K562 (cell line): Measurements from ENCODE around the gene RPP14. TPM values are rescaled to one million over a fixed set of nuclear protein-coding genes. Genes with fewer than 3 reads are reported as not detected.

Source experiments
- CEBPB ChIP-seq: fragments of 450-650 bp; IDR thresholded peaks from 2 replicates; pipeline ENCODE4 v1.6.1; 2016; ENCODE audit warnings: missing genetic modification characterization, missing compliant biosample characterization
- CHD2 ChIP-seq: IDR thresholded peaks from 2 replicates; pipeline ENCODE4 v1.6.1; 2011; ENCODE audit warnings: low read depth, low read length
- GMEB1 ChIP-seq: fragments of 250-450 bp; sonication (Bioruptor Pico); IDR thresholded peaks from 2 replicates; pipeline ENCODE4 v1.4.0; 2020; ENCODE audit warnings: mild to moderate bottlenecking
- HMGN3 ChIP-seq: IDR thresholded peaks from 2 replicates; pipeline ENCODE4 v1.6.1; 2011; ENCODE audit warnings: borderline replicate concordance, low read depth, mild to moderate bottlenecking, mixed read lengths, low read length; ENCODE audit not compliant: insufficient read length; ENCODE audit errors: extremely low read depth
- HNRNPL ChIP-seq: fragments of 200-400 bp; formaldehyde crosslinking; IDR thresholded peaks from 2 replicates; pipeline ENCODE4 v1.6.1; 2017; ENCODE audit warnings: low read depth, mild to moderate bottlenecking, low read length
- NEUROD1 ChIP-seq: fragments of 150-350 bp; IDR thresholded peaks from 2 replicates; pipeline ENCODE4 v1.6.1; 2014; ENCODE audit warnings: borderline replicate concordance, low read length, low read depth; ENCODE audit not compliant: partially characterized antibody
- NFIC ChIP-seq: fragments of 450-650 bp; IDR thresholded peaks from 2 replicates; pipeline ENCODE4 v1.6.1; 2017; ENCODE audit warnings: mild to moderate bottlenecking, inconsistent platforms
- PHB ChIP-seq: fragments of 250-450 bp; sonication (Bioruptor Pico); IDR thresholded peaks from 2 replicates; pipeline ENCODE4 v1.5.0; 2021
- PHF8 ChIP-seq: fragments of 200-600 bp; sonication (generic); IDR thresholded peaks from 2 replicates; pipeline ENCODE4 v1.6.1; 2012; ENCODE audit warnings: mixed run types, mild to moderate bottlenecking, inconsistent platforms, low read length, moderate library complexity, borderline replicate concordance
- POLR2G ChIP-seq: fragments of 200-400 bp; formaldehyde crosslinking; IDR thresholded peaks from 2 replicates; pipeline ENCODE4 v1.6.1; 2017; ENCODE audit warnings: low read depth, mild to moderate bottlenecking, antibody characterized with exemption, low read length, moderate library complexity
- RBM34 ChIP-seq: fragments of 200-400 bp; formaldehyde crosslinking; IDR thresholded peaks from 2 replicates; pipeline ENCODE4 v1.6.1; 2018; ENCODE audit warnings: low read length, borderline replicate concordance; ENCODE audit not compliant: insufficient read depth
- SMARCA4 ChIP-seq: fragments of 450-650 bp; IDR thresholded peaks from 2 replicates; pipeline ENCODE4 v1.6.1; 2016
- SNAPC5 ChIP-seq: fragments of 250-450 bp; sonication (Bioruptor Pico); IDR thresholded peaks from 2 replicates; pipeline ENCODE4 v1.8.0; 2021; ENCODE audit warnings: moderate library complexity, mild to moderate bottlenecking, inconsistent platforms
- SNIP1 ChIP-seq: fragments of 450-650 bp; IDR thresholded peaks from 2 replicates; pipeline ENCODE4 v1.7.1; 2017; ENCODE audit warnings: low read depth, mild to moderate bottlenecking
- SREBF2 ChIP-seq: sonication (generic); formaldehyde crosslinking; IDR thresholded peaks from 2 replicates; pipeline ENCODE4 v1.4.0; 2020; ENCODE audit warnings: mild to moderate bottlenecking, missing genetic modification reagents
- STAT6 ChIP-seq: sonication (generic); formaldehyde crosslinking; IDR thresholded peaks from 2 replicates; pipeline ENCODE4 v1.8.1; 2023; ENCODE audit warnings: mild to moderate bottlenecking, missing genetic modification reagents
- TARDBP ChIP-seq: fragments of 450-650 bp; IDR thresholded peaks from 2 replicates; pipeline ENCODE4 v1.6.1; 2016
- ZNF121 ChIP-seq: sonication (generic); formaldehyde crosslinking; conservative IDR thresholded peaks from 2 replicates; pipeline ENCODE4 v1.8.0; 2022; ENCODE audit warnings: missing genetic modification reagents
- polyA plus RNA-seq, 8 experiments: library from polyadenylated mRNA; depleted of rRNA in 4 of 8; stranded (reverse) in 5 of 8; unstranded in 3 of 8; fragments of >200 nt; fragmentation: Nextera tagmentation in 2 of 8; fragmentation: Illumina TruSeq in 1 of 8; extraction: Ambion mirVana in 2 of 8; extraction: Trizol in 1 of 8; gene quantifications; 2 replicates each; pipeline versions ENCODE4 v1.2.1 to v1.2.3, GENCODE V29; 2011 to 2014; ENCODE audit warnings: inconsistent platforms in 1 of 8, missing spikeins in 1 of 8
- total RNA-seq, 7 experiments: library from RNA; depleted of rRNA in 6 of 7; stranded (reverse); fragments of >200 nt in 6 of 7; fragmentation: Illumina TruSeq in 2 of 7; extraction: Trizol in 2 of 7; gene quantifications; 2 replicates each; pipeline versions ENCODE4 v1.2.1 to v1.2.3, GENCODE V29; 2011 to 2021; ENCODE audit warnings: low replicate concordance in 1 of 7
- TF ChIP-seq, protein P1 (sequence below): fragments of 150-350 bp; conservative IDR thresholded peaks from 2 replicates; pipeline ENCODE4 v1.6.1; 2014; ENCODE audit warnings: low read length
- TF ChIP-seq, protein P2 (sequence below): sonication (generic); formaldehyde crosslinking; IDR thresholded peaks from 2 replicates; pipeline ENCODE4 v1.8.1; 2022; ENCODE audit warnings: missing genetic modification reagents

The RPP14 gene
- total and polyA plus RNA-seq, 9 of the 15 experiments (the other 6 are each of a cell fraction or from before 2014, with no cell fraction given) = 13.5 to 20.8 (median 15.4) TPM

DNA sequence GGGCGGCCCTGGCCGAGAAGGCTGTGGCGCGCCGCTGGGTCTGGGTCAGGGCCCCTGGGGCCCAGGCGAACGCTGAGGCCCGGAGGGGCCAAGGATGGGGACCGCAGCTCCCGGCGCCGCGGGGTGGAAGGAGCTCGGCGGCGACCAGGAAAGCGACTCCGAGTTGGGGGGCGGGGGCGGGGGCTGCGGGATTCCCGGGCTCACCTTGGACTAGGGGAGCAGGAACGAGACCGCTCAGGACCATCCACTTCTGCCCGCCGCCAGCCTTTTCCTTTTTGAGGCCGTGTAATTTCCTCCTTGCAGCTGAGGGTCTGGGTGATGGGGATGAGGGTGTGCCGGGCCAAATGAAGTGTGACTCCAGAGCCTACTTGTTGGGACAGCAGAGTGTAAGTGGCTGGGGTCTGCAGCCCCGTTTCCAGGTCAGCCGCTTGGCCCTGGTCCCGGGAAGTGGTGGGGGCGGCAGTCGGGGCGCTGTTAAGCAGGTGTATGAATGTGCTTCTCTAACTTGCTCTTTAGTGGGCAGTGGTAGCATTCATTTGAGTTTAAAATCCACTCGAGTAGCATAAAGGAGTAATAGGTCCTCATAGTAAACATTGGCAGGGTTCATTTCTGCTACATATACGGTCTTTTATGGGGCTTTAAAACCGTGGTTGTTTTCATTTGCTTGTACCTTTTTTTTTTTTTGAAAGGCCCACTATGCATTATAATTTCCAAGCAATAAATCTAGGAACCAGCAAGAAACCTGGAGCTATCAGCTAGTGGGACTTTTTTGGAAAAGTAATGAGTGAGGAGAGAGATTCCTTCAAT, 27.4 kb downstream of the RPP14 start (continued):
- TF ChIP-seq CHD2 (no peak), NEUROD1 (no peak), TARDBP (no peak), HNRNPL (no peak), PHB (no peak), SMARCA4 (0 out of 2 replicates have a peak, but pooled peaks have one; percentile 23), SREBF2 (CRISPR knock-in tag) (no peak), STAT6 (CRISPR knock-in tag) (no peak), PHF8 (no peak; the same call in 1 of the 2 replicates), GMEB1 (CRISPR knock-in tag) (no peak), ZNF121 (CRISPR knock-in tag) (no peak), RBM34 (no peak), SNIP1 (no peak), POLR2G (no peak), SNAPC5 (CRISPR knock-in tag) (no peak), NFIC (peak; percentile 43), HMGN3 (no peak), CEBPB (tag) (no peak)
- TF ChIP-seq, protein P1, sequence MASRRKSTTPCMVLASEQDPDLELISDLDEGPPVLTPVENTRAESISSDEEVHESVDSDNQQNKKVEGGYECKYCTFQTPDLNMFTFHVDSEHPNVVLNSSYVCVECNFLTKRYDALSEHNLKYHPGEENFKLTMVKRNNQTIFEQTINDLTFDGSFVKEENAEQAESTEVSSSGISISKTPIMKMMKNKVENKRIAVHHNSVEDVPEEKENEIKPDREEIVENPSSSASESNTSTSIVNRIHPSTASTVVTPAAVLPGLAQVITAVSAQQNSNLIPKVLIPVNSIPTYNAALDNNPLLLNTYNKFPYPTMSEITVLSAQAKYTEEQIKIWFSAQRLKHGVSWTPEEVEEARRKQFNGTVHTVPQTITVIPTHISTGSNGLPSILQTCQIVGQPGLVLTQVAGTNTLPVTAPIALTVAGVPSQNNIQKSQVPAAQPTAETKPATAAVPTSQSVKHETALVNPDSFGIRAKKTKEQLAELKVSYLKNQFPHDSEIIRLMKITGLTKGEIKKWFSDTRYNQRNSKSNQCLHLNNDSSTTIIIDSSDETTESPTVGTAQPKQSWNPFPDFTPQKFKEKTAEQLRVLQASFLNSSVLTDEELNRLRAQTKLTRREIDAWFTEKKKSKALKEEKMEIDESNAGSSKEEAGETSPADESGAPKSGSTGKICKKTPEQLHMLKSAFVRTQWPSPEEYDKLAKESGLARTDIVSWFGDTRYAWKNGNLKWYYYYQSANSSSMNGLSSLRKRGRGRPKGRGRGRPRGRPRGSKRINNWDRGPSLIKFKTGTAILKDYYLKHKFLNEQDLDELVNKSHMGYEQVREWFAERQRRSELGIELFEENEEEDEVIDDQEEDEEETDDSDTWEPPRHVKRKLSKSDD = no peak
- TF ChIP-seq, protein P2, sequence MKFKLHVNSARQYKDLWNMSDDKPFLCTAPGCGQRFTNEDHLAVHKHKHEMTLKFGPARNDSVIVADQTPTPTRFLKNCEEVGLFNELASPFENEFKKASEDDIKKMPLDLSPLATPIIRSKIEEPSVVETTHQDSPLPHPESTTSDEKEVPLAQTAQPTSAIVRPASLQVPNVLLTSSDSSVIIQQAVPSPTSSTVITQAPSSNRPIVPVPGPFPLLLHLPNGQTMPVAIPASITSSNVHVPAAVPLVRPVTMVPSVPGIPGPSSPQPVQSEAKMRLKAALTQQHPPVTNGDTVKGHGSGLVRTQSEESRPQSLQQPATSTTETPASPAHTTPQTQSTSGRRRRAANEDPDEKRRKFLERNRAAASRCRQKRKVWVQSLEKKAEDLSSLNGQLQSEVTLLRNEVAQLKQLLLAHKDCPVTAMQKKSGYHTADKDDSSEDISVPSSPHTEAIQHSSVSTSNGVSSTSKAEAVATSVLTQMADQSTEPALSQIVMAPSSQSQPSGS (CRISPR knock-in tag) = no peak
